ENCODE measurements around the gene ZNF546. TPM values are rescaled to one million over a fixed set of nuclear protein-coding genes. Genes with fewer than 3 reads are reported as not detected.
A peak's percentile ranks its signal among the peaks of the same experiment; 100 is the strongest.
"Not testable (repeated sequence)": the region's sequence is repeated elsewhere in the genome, so short reads cannot be mapped to it uniquely, and the experiment has no call there.

Gene ZNF546
- total RNA-seq, 1 donor from 2014 or later: 5.0 TPM

- H3K27ac ChIP-seq: no peak overlapping the region
- Mint-ChIP-seq H3K9me3 (no peaks in the 10 kb centered on the region), H3K36me3 (no peaks in the 10 kb centered on the region), H3K4me1 (no peaks in the 10 kb centered on the region), H3K27me3 (ENCODE audit: insufficient read depth, low read depth) (peaks cover 2% of the 10 kb centered on the region), H3K4me3 (no peak overlapping the region), H3K27ac (no peak overlapping the region)
- H3F3A ChIP-seq (ENCODE audit: low read depth): no peaks in the 10 kb centered on the region
- no peak overlapping the region for H2AFZ ChIP-seq (replicated peaks)
- no peaks in the 10 kb centered on the region for H3K4me1 ChIP-seq
- H3K27me3 ChIP-seq: no peaks in the 10 kb centered on the region
- TF ChIP-seq EZH2phosphoT487 (IDR thresholded peaks at IDR 0.05) (no peak), CTCF (IDR thresholded peaks at IDR 0.05) (no peak), EZH2 (IDR thresholded peaks at IDR 0.05) (no peak)
- H3K9ac ChIP-seq: no peak overlapping the region
- H3K36me3 ChIP-seq: no peaks in the 10 kb centered on the region
- no peak overlapping the region for H3K4me2 ChIP-seq
- DNase-seq (ENCODE audit: low spot score): no peak
- H4K20me1 ChIP-seq (ENCODE audit: low read depth): no peaks in the 10 kb centered on the region
- H3K9me3 ChIP-seq (ENCODE audit: low read depth): no peaks in the 10 kb centered on the region
- no peak overlapping the region for H3K4me3 ChIP-seq
- no peaks in the 10 kb centered on the region for H3K79me2 ChIP-seq (ENCODE audit: low read depth)
Observed at GRCh38 chr19:39951686-39952085, 45.2 kb upstream of the ZNF546 start.

DNA sequence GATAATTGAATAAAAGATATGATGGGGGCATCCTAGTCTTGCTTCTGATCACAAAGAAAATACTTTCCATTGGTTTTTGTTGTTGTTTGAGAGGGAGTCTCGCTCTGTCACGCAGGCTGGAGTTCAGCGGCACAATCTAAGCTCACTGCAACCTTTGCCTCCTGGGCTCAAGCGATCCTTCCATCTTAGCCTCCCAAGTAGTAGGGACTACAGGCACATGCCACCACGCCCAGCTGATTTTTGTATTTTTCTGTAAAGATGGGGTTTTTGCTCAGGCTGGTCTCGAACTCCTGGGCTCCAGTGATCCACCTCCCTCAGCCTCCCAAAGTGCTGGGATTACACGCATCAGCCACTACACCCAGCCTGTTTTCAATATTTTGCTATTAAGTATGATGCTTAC lies 42.9 kb upstream of the ZNF546 start:
- H3K4me1 Mint-ChIP-seq: no peaks in the 10 kb centered on the region
- no peak overlapping the region for H3K27ac ChIP-seq

GRCh38 chr19:39957886-39958285 lies 39.0 kb upstream of the ZNF546 start:
- H4K20me1 ChIP-seq (ENCODE audit: low read depth); H3K27ac ChIP-seq; H2AFZ ChIP-seq (replicated peaks); H3K9me3 Mint-ChIP-seq; H3K9me3 ChIP-seq (ENCODE audit: low read depth); H3K27me3 Mint-ChIP-seq (ENCODE audit: insufficient read depth, low read depth); H3F3A ChIP-seq (ENCODE audit: low read depth); H3K9ac ChIP-seq; H3K36me3 ChIP-seq; H3K4me1 Mint-ChIP-seq; H3K27ac Mint-ChIP-seq; H3K27me3 ChIP-seq; H3K4me2 ChIP-seq; H3K4me3 ChIP-seq; H3K4me3 Mint-ChIP-seq; H3K79me2 ChIP-seq (ENCODE audit: low read depth); H3K36me3 Mint-ChIP-seq; DNase-seq (ENCODE audit: low spot score): not testable (repeated sequence)
- H3K4me1 ChIP-seq: peaks cover 12% of the 10 kb centered on the region

More for the DNA sequence above, 42.9 kb upstream of the ZNF546 start:
- H3F3A ChIP-seq (ENCODE audit: low read depth): no peaks in the 10 kb centered on the region
- H3K79me2 ChIP-seq (ENCODE audit: low read depth): no peaks in the 10 kb centered on the region
- no peaks in the 10 kb centered on the region for H3K27me3 ChIP-seq
- peaks cover 2% of the 10 kb centered on the region for H3K27me3 Mint-ChIP-seq (ENCODE audit: insufficient read depth, low read depth)
- peaks cover 2% of the 10 kb centered on the region for H3K4me1 ChIP-seq
- no peaks in the 10 kb centered on the region for H3K9me3 ChIP-seq (ENCODE audit: low read depth)
- no peaks in the 10 kb centered on the region for H4K20me1 ChIP-seq (ENCODE audit: low read depth)
- H2AFZ ChIP-seq (replicated peaks): no peak overlapping the region
- no peak overlapping the region for H3K27ac Mint-ChIP-seq
- no peaks in the 10 kb centered on the region for H3K9me3 Mint-ChIP-seq
- no peak overlapping the region for H3K9ac ChIP-seq
- no peak for DNase-seq (ENCODE audit: low spot score)
- no peak overlapping the region for H3K4me3 Mint-ChIP-seq
- no peak overlapping the region for H3K4me2 ChIP-seq
- no peak overlapping the region for H3K4me3 ChIP-seq
- TF ChIP-seq EZH2phosphoT487 (IDR thresholded peaks at IDR 0.05) (no peak), CTCF (IDR thresholded peaks at IDR 0.05) (no peak), EZH2 (IDR thresholded peaks at IDR 0.05) (no peak)
- H3K36me3 Mint-ChIP-seq: no peaks in the 10 kb centered on the region
- no peaks in the 10 kb centered on the region for H3K36me3 ChIP-seq

DNA sequence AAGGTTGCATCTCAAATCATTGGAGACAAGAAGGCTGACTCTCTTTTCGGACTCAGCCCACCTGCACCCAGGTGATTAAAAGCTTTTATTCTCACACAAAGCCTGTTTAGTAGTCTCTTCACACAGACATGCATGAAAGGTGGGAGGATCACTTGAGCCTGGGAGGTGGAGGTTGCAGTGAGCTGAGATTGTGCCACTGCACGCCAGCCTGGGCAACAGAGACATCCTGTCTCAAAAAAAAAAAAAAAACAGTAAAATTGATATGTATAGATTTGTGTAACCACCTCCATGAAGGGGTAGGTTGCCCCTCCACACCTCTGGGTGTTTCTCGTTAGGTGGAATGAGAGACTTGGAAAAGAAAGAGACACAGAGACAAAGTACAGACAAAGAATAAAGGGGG lies 37.9 kb upstream of the ZNF546 start:
- H3K27ac Mint-ChIP-seq; H3K9me3 ChIP-seq (ENCODE audit: low read depth); H3K27me3 Mint-ChIP-seq (ENCODE audit: insufficient read depth, low read depth); H3K9me3 Mint-ChIP-seq; DNase-seq (ENCODE audit: low spot score); H3K36me3 Mint-ChIP-seq; H3K27me3 ChIP-seq; H3K9ac ChIP-seq; H3K4me1 Mint-ChIP-seq; H3F3A ChIP-seq (ENCODE audit: low read depth); H3K27ac ChIP-seq; H3K79me2 ChIP-seq (ENCODE audit: low read depth); H4K20me1 ChIP-seq (ENCODE audit: low read depth); H2AFZ ChIP-seq (replicated peaks); H3K36me3 ChIP-seq; H3K4me3 Mint-ChIP-seq: not testable (repeated sequence)
- H3K4me1 ChIP-seq: peaks cover 12% of the 10 kb centered on the region
- peak overlapping the region; percentile 1 for H3K4me3 ChIP-seq
- peak overlapping the region; percentile 43 for H3K4me2 ChIP-seq

- not testable (repeated sequence) for H3K79me2 ChIP-seq (ENCODE audit: low read depth); DNase-seq (ENCODE audit: low spot score); H3K27me3 Mint-ChIP-seq (ENCODE audit: insufficient read depth, low read depth); H3K9ac ChIP-seq; H2AFZ ChIP-seq (replicated peaks); H3K36me3 ChIP-seq; H3K27ac Mint-ChIP-seq; H3K9me3 ChIP-seq (ENCODE audit: low read depth); H3K36me3 Mint-ChIP-seq; H3K27ac ChIP-seq; H3K4me1 Mint-ChIP-seq; H3K9me3 Mint-ChIP-seq; H3K27me3 ChIP-seq; H3F3A ChIP-seq (ENCODE audit: low read depth); H3K4me3 Mint-ChIP-seq; H4K20me1 ChIP-seq (ENCODE audit: low read depth)
- H3K4me2 ChIP-seq: peak overlapping the region; percentile 43
- H3K4me1 ChIP-seq: peaks cover 12% of the 10 kb centered on the region
- H3K4me3 ChIP-seq: peak overlapping the region; percentile 1
Observed at GRCh38 chr19:39959407-39959806, 37.5 kb upstream of the ZNF546 start.
